GM18502 (cell line): ENCODE data around the gene NFIL3.

ENCODE experiments used
- ATAC-seq: cut with Tn5 transposase; IDR thresholded peaks from one replicate; pipeline ENCODE4 v1.9.1; 2021; ENCODE audit warnings: mild to moderate bottlenecking; ENCODE audit not compliant: unreplicated experiment, poor library complexity

NFIL3 gene

DNA sequence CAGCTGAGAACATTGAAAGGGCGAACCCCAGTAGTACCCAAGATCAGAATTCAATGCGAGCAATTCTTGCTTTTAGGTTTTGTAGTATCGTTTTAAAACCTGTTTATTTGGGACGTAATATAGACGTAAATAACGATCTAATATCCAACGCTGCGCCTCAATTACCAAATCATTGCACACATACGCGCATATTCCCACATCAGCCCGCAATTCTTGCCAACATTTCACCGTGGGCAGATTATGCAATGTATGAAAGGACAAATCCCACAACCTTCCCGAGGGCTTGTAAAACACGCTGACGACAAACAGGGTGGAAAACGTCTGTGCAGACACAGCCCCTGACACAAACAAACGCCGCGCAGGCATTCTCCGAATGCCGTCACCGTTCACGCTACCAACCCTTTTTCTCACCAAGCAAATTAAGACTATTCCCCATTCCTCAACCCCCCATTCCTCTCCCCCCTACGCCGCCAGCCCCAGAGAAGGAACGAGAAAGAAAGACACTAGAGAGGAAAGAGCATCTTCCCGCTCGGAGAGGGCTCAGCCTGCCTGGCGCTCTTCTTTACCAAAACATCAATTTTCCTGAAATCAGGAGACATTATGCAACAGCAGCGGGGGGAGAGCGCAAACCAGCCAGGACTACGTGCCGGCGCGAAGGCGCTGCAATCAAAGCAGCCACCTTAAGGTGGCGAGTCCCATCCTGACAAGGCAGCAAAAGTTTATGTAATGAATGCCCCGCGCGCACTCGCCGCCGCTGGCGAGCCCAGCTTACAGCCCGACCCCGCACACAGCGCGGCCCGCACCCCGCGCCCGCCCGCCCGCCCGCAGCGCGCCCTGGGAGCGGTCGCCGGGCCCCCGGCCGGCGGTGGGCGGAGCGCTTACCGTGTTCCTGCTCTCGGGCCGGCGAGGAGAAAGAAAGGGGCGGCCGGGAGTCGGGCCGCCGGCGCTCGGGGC, 597 bp downstream of the NFIL3 start:
- peak; percentile 47 for ATAC-seq

- ATAC-seq: no peak
Measured at GRCh38 chr9:91421971-91422757, 1.5 kb downstream of the NFIL3 start.

DNA sequence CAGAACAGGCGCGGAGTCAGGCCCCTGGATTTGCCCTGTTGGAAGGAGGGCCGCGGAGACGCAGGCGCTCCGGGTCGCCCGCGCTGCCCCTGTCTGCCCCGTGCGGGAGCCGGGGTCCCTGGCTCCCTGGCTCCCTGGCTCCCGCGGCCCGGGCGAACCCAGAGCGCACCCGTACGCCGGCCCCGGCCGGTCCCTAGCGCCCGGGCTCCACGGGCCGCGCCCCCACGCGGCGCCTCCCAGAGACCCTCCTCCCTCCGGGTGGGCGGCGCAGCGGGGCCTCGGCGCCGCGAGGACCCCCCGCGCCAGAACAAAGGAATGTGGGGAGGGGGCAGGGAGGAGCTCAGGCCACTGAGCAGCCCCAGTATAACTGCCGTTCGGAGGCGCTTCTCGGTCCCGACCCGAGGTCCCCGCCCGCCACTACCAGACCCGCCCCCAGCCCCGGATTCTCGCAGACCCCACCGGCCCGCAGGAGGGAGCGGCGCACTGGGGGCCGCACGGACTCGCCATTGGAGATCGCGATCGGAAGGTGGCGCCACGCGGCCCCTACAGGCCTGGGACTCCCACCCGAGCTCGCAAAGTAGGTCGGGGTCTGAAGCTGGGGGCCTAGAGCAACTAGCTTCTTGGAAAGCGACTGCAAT, 2.4 kb downstream of the NFIL3 start:
- no peak for ATAC-seq

GRCh38 chr9:91420501-91421127, 3.0 kb downstream of the NFIL3 start:
- ATAC-seq: no peak

DNA sequence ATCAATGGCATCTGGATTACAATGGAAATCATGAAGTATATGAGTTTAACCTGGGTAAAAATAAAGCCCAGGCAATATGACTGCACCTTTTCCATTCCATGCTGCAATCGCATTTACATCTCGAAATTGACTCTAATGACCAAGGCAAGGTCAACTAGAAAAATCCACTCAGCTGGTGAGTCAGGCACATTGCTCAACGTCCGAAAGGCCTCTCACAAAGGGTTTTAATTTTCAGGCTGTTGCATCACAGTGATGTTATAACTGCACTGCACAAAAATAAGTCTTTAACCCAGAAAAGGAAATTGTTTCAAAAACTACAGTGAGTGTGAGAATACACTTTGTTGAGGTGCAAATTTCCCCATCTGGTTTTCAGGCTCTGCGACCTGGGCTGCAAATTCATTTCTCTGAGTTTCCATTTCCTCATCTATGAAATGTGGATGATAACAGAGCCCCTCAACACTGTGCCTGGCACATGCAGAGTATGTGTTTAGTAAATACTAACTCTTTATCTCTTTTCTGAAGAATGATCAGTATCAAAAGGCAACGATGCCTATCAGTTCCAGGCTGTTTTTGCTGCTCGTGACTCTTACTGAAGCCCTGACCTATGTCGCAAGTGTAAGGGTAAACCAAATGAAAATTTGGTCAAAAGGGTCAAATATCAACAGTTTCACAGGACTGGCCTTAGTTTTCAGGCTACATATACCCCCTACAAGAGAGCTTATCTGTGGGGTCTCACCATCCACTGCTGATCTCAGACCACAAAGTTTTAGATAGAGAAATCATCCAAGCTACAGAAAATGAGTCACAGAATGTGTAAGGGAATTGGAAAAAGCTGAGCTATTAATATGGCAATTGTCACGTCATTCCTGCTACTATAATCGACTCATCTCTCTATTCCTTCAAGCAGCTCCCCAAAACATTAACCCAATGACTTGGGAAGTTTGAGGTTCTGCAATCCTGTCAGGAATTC, 4.1 kb downstream of the NFIL3 start:
- no peak for ATAC-seq

GRCh38 chr9:91418215-91418610, 5.4 kb downstream of the NFIL3 start:
- ATAC-seq: no peak

DNA sequence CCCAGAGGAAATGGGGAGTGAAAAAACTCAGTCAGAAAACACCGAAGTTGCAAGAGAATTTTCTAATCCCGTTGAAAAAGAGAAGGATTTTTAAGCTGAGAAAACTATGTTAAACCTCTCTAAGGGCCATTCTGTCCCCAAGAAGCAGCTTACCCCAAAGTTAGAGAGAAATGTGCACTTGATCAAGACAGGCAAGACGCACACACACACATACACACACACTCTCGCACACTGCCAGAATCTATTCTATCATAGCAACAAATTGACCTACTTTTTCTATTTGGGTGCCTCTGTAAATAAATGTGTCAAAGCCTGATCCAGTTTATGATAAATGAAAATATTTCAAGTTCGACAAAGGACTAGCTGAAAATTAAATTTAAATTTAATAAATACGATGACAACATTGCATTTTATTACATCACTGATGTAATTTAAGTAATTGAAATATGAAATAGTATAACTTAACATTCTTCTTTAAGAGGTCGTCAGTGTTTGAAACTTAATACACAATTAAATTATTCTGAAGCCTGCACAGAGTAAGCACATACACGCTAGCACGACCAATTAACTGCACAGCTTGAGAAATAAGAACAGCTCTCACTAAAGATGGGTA, 5.9 kb downstream of the NFIL3 start:
- no peak for ATAC-seq

DNA sequence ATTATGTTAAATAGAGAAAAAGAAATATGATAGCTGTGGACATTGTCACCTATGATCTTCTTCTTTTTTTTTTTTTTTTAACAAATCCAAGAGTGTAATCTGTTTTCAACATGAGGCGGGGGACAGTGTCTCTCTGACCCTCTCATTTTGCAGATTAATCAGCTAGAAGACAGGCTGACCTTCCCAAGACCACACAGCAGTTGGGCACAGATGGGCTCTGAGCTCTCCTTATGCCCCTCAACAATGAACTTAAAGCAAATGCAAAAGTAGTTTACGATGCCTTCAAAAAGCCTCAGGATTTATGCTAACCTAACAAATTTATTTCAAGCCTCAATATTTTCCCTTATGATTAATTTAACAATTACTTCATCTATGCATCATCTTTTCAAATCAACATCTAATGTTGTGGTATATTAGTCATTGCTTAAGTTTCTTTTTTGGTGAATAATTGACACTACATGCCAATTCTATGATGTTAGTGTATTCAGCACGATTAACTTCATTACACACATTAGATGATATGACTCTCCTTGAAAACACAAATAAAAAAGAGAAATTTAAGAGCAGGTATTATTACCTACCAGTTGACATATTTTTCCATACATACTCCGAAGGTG, 7.4 kb downstream of the NFIL3 start:
- ATAC-seq: no peak

DNA sequence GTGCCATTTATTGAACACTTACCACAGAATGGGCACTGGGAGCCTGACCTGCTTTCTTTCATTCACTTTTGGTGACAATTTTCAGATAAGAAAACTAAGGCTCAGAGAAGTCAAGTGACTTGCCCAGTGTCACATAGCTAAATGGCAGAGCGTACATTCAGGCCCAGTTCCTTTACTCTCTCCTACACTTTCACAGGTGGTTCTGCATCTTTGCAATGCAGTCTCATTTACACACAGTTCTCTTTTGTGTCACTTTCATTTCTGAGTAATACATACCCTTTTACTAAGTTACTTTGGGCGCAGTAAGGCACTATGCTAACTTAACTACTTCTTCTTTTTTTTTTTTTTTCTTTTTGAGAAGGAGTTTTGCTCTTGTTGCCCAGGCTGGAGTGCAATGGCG, 8.3 kb downstream of the NFIL3 start:
- ATAC-seq: no peak

DNA sequence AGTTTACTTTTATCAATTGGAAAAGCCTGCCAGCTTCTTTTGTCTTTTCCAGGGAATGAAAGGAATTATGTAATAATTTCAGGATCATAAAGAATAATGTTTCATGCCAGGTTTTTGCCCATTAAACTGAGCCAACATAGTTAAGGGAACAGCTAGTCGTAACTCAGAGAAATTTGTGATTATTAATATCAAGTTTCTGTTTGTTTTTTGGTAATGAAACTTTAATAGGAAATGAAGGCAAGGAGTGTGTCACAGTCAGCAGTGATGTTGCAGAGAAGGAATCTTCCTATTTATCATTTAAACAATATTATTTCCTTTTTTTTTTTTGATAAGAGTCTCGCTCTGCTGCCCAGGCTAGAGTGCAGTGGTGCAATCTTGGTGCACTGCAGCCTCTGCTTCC, 10.7 kb downstream of the NFIL3 start:
- ATAC-seq: no peak

DNA sequence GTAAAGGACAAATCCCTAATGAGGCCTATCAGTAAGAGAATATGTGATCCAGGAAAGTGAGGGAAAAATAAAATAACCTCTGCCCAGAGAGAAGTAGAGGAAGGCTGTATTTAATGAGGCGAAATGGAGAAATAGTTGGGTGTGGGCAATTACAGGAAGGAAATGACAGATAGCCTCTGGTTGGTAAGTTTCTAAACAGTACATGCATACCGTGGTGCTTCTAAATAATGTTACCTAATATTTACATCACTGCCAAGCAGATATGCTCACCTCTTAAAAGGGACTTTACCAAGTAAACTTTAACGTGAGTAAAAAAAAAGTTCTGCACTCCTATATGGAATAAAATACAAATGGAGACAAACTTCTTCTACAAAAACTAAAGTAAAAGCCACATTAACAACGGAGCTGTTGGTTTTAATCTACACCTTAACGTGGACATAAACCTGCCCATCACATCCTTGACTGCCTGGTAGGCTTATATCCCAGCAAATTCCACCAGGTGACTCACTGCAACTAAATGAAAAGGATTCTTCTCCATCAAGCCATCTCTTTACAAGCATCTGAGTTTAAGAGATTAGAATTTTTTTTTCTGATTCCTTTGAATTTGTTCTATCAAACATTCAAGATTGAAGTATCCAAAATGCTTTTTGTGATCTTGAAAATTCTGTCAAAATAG, 12.4 kb downstream of the NFIL3 start:
- ATAC-seq: no peak

DNA sequence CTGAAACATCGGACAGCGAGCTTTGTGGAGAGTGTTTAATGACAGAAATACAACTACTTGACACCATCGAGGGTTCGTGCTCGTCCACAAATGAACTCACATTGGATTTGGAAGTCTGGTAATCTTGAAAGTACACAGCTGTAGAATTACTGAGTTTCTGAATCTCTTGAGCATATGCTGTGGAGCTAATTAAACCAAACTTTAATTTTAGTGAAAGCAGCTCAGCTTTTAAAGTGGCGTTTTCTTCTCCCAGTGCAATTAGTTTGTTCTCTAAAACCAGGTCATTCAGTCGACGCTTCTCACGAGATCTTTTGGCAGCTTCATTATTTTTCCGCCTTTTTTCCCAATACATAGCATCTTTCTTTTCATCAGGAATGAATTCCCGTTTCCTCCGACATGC, 13.5 kb downstream of the NFIL3 start:
- no peak for ATAC-seq

DNA sequence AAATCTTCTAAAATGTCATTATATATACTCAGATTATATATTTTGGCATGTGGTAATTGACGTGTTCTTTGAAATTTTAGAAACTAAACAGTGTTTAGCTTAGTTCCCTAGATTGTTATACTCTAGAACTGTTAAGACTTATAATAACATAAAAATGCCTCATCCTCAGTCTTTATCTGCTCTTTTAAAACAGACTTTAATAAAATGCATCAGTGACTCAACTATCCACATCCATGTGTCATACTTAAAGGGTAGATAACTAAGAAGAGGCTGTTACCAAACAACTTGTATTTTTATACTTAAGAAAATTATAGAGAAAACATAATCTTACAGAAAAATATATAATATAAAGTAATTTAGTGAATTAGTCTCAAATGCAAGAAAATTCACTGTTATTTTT, 15.2 kb downstream of the NFIL3 start:
- no peak for ATAC-seq

- no peak for ATAC-seq
Measured at GRCh38 chr9:91407580-91408318, 15.9 kb downstream of the NFIL3 start.

GRCh38 chr9:91405343-91406077, 18.1 kb downstream of the NFIL3 start:
- no peak for ATAC-seq

DNA sequence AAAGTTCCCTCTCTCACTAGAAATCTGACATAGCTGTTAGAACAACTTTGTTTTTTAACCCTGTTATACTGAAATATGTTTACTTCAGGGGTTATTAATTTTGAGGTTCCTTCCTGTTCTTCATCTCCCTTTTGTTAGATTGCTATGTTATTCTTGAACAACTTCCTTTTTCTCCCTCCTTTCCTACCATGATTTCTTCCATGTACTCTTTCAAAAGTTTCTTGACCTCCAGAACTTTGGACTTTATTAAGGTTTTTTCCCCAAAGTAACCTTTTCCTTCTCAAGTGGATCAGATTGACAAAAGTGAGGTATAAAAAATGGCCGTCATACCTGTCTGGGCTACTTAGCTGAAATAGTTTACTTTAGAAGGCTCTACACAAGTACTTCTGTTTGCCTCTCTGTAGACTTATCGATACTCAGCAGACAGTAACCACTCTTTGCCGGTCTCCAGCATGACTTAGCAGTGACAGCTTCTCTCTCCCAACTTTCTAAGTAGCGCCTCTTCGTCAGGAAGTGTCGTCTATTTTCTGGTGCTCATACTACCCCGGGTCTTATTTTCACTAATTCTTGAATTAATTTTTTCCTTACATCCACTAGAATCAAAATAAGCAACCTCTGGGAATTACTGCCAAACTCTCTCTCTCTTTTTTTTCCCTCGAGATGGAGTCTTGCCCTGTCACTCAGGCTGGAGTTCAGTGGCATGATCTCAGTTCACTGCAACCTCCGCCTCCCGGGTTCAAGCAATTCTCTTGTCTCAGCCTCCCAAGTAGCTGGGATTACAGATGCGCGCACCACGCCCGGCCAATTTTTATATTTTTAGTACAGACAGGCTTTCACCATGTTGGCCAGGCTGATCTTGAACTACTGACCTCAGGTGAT, 19.7 kb downstream of the NFIL3 start:
- no peak for ATAC-seq
